ENCODE results near the gene MEPCE. TPM values are rescaled to one million over a fixed set of nuclear protein-coding genes. Genes with fewer than 3 reads are reported as not detected.

The MEPCE gene
- total and polyA plus RNA-seq, 9 of the 15 experiments (the other 6 are each of a cell fraction or from before 2014, with no cell fraction given) = 10.9 to 76.3 (median 44.1) TPM

DNA sequence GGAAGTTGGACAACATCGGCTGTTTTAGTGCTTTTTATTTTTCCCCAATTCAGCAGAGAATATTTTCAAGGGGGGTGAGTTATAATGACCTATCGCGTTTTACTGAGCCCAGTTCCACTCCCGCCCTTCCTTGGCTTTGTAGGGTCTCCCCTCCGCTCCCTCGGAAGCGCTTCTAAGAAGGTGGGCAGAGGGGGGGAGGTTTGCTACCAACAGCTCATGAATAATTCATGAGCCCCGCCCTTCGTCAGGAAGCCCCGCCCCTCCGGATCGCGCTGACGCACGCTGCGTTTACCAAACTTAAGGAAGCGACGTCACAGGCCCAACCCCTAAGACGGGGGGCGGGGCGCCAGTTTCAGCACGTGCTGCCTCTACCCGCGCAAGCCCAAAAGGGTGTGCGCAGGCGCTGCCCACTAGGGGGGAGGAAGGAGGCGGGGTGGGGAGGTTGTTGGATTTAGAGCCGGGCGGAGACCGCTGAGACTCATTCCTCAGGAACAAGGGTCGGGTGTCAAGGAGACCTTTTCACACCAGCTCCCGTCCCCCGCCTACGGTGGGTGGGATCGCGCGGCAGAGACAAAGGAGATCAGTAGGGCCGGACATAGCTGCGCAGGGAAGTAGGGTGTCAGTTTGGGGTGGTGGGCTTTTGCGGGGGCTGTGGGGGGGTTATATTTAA is 529 bp upstream of the MEPCE start (continued):
- TF ChIP-seq, protein P1, sequence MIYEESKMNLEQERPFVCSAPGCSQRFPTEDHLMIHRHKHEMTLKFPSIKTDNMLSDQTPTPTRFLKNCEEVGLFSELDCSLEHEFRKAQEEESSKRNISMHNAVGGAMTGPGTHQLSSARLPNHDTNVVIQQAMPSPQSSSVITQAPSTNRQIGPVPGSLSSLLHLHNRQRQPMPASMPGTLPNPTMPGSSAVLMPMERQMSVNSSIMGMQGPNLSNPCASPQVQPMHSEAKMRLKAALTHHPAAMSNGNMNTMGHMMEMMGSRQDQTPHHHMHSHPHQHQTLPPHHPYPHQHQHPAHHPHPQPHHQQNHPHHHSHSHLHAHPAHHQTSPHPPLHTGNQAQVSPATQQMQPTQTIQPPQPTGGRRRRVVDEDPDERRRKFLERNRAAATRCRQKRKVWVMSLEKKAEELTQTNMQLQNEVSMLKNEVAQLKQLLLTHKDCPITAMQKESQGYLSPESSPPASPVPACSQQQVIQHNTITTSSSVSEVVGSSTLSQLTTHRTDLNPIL (CRISPR knock-in tag; IDR thresholded peaks at IDR 0.05) = no peak
- TF ChIP-seq ZNF174 (CRISPR knock-in tag; IDR thresholded peaks at IDR 0.05) (no peak), RBM17 (IDR thresholded peaks at IDR 0.05; ENCODE audit: borderline replicate concordance, low read depth, low read length) (no peak), ZZZ3 (IDR thresholded peaks at IDR 0.05) (no peak), CBX2 (IDR thresholded peaks at IDR 0.05; ENCODE audit: insufficient read depth, low read length, poor library complexity, severe bottlenecking) (no peak), HMG20B (CRISPR knock-in tag; IDR thresholded peaks at IDR 0.05) (no peak), ZNF551 (CRISPR knock-in tag; IDR thresholded peaks at IDR 0.05) (peak; percentile 63; the same call in 1 of the 2 replicates), ZNF133 (CRISPR knock-in tag; IDR thresholded peaks at IDR 0.05) (no peak), KDM4B (IDR thresholded peaks at IDR 0.05; ENCODE audit: borderline replicate concordance in 2 of 2, low read depth in 1 of 2) (peak in 1 of 2 experiments; percentile 94; a peak in 2 of 4 replicates), PHF20 (IDR thresholded peaks at IDR 0.05; ENCODE audit: partially characterized antibody) (no peak), FIP1L1 (IDR thresholded peaks at IDR 0.05; ENCODE audit: low read depth, low read length, poor library complexity, severe bottlenecking) (no peak), ZNF23 (CRISPR knock-in tag; IDR thresholded peaks at IDR 0.05) (no peak), ZNF384 (IDR thresholded peaks at IDR 0.05; ENCODE audit: low read depth, low read length) (0 out of 2 replicates have a peak, but pooled peaks have one; percentile 4), YY1 (IDR thresholded peaks at IDR 0.05; ENCODE audit: borderline replicate concordance in 1 of 3, control insufficient read depth in 1 of 3, extremely low read depth in 1 of 3, insufficient read depth in 3 of 3, insufficient read length in 1 of 3, insufficient replicate concordance in 2 of 3, low read depth in 1 of 3, low read length in 2 of 3) (peak in 1 of 3 experiments; percentile 56), ZNF354B (CRISPR knock-in tag; IDR thresholded peaks at IDR 0.05) (0 out of 2 replicates have a peak, but pooled peaks have one; percentile 35)
- TF ChIP-seq, protein P2, sequence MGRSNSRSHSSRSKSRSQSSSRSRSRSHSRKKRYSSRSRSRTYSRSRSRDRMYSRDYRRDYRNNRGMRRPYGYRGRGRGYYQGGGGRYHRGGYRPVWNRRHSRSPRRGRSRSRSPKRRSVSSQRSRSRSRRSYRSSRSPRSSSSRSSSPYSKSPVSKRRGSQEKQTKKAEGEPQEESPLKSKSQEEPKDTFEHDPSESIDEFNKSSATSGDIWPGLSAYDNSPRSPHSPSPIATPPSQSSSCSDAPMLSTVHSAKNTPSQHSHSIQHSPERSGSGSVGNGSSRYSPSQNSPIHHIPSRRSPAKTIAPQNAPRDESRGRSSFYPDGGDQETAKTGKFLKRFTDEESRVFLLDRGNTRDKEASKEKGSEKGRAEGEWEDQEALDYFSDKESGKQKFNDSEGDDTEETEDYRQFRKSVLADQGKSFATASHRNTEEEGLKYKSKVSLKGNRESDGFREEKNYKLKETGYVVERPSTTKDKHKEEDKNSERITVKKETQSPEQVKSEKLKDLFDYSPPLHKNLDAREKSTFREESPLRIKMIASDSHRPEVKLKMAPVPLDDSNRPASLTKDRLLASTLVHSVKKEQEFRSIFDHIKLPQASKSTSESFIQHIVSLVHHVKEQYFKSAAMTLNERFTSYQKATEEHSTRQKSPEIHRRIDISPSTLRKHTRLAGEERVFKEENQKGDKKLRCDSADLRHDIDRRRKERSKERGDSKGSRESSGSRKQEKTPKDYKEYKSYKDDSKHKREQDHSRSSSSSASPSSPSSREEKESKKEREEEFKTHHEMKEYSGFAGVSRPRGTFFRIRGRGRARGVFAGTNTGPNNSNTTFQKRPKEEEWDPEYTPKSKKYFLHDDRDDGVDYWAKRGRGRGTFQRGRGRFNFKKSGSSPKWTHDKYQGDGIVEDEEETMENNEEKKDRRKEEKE (IDR thresholded peaks at IDR 0.05; ENCODE audit: borderline replicate concordance in 1 of 2, control insufficient read depth in 1 of 2, low read depth in 2 of 2, low read length in 1 of 2) = peak in 1 of 2 experiments; percentile 57; a peak in 1 of 4 replicates
- TF ChIP-seq, protein P3, sequence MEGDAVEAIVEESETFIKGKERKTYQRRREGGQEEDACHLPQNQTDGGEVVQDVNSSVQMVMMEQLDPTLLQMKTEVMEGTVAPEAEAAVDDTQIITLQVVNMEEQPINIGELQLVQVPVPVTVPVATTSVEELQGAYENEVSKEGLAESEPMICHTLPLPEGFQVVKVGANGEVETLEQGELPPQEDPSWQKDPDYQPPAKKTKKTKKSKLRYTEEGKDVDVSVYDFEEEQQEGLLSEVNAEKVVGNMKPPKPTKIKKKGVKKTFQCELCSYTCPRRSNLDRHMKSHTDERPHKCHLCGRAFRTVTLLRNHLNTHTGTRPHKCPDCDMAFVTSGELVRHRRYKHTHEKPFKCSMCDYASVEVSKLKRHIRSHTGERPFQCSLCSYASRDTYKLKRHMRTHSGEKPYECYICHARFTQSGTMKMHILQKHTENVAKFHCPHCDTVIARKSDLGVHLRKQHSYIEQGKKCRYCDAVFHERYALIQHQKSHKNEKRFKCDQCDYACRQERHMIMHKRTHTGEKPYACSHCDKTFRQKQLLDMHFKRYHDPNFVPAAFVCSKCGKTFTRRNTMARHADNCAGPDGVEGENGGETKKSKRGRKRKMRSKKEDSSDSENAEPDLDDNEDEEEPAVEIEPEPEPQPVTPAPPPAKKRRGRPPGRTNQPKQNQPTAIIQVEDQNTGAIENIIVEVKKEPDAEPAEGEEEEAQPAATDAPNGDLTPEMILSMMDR (IDR thresholded peaks at IDR 0.05 in 2 of 3, conservative IDR thresholded peaks at IDR 0.05 in 1 of 3; ENCODE audit: insufficient read depth in 2 of 3, low read depth in 1 of 3, low read length in 3 of 3) = peak in 1 of 3 experiments; percentile 17; a peak in 1 of 6 replicates
- TF ChIP-seq, protein P4, sequence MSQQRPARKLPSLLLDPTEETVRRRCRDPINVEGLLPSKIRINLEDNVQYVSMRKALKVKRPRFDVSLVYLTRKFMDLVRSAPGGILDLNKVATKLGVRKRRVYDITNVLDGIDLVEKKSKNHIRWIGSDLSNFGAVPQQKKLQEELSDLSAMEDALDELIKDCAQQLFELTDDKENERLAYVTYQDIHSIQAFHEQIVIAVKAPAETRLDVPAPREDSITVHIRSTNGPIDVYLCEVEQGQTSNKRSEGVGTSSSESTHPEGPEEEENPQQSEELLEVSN (IDR thresholded peaks at IDR 0.05; ENCODE audit: borderline replicate concordance in 1 of 2, extremely low read depth in 1 of 2, insufficient read depth in 1 of 2, insufficient read length in 1 of 2, low read depth in 1 of 2, low read length in 1 of 2, poor library complexity in 1 of 2, severe bottlenecking in 1 of 2) = peak; percentile 94 to 98
